Measurements from ENCODE around the gene MPRIP. TPM values are rescaled to one million over a fixed set of nuclear protein-coding genes. Genes with fewer than 3 reads are reported as not detected.

MPRIP gene
- polyA plus RNA-seq, 1 of the 3 experiments (the other 2 are of a cell fraction) = 64.4 TPM

DNA sequence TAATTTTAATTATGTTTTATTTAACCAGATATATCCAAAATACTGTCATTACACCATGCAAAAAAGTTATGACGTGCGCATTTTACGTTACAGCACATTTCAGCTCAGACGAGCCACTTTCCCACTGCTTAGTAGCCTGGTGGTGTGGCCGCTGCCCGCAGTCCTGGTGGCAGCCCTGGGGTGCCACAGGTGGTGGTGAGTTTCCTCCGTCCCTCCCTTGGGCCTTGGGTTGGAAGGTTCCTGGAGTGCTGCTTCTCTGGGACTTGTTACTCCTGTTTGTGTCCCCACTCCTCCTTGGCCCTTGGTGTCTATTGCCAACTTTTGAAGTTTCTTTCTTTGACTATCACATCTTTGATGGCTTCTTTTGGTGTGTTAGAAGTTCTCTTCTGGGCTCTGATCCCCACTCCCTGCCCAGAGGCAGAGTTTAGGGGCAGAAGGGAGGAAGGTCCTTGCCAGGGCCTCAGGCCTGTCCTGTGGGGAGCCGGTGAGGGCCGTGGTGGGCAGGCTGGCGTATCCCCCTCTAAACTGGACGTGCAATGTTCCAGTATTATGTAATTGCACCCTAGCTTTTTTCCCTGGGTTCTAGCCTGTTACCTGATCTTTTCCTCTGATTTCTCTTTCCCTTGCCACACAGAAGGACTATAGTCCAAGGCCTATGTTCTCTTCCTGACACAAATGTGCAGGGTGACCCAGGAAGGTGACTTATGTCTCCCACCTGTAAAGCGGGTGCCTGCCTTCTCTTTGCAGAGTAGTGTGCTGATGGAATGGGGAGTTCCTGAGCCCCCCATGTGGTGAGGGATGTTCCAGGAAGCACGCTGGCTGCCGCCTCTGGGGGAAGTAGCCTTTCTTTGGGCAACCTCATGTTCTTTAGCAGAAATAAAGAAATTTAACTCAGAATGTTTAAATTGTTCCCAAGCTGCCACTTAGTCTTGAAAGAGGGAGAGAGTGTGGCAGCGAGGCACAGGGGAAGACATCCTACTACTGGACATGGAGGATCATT lies 8.4 kb downstream of the MPRIP start:
- Histone ChIP-seq H3K27ac (ENCODE audit: low read depth in 2 of 2, low read length in 1 of 2) (peak overlapping the region in 1 of 2 experiments; percentile 12; a peak in 1 of 4 replicates), H3F3A (replicated peaks; ENCODE audit: insufficient read depth) (no peaks in the 10 kb centered on the region), H3K9me3 (no peaks in the 10 kb centered on the region), H3K9me2 (no peaks in the 10 kb centered on the region), H3K4me3 (ENCODE audit: low read depth in 2 of 2, low read length in 1 of 2) (no peak overlapping the region), H3K4me1 (ENCODE audit: control insufficient read depth in 1 of 2, insufficient read depth in 2 of 2, low read depth in 1 of 2, low read length in 1 of 2) (peaks cover 0 to 27% of the 10 kb centered on the region in 2 experiments; a peak in 2 of 4 replicates), H3K79me2 (ENCODE audit: insufficient read depth) (peaks cover 100% of the 10 kb centered on the region), H3K9ac (no peak overlapping the region), H3K27me3 (ENCODE audit: insufficient read depth) (no peaks in the 10 kb centered on the region), H3K36me3 (replicated peaks in 1 of 2; ENCODE audit: control insufficient read depth in 1 of 2, insufficient read depth in 2 of 2, low read length in 1 of 2) (peaks cover 2 to 15% of the 10 kb centered on the region in 2 experiments), H2AFZ (ENCODE audit: low read depth) (no peak overlapping the region), H4K20me1 (ENCODE audit: insufficient read depth) (peaks cover 97% of the 10 kb centered on the region), H3K4me2 (no peak overlapping the region)
- DNase-seq = no peak
- CTCF ChIA-PET = interaction anchor here (0.6 kb wide), 1 partner anchor 71 kb away, joined by 3 read pairs; no protein-coding TSS in a partner anchor
- 96% methylated on average over 15 of the region's 15 CpGs for WGBS (ENCODE audit: low lambda C conversion rate)
- POLR2A ChIA-PET = no interaction called here
- TF ChIP-seq PBX3 (IDR thresholded peaks at IDR 0.05) = no peak
- TF ChIP-seq POLR2AphosphoS5 (IDR thresholded peaks at IDR 0.05; ENCODE audit: low read depth, low read length) = no peak
- TF ChIP-seq REST (IDR thresholded peaks at IDR 0.05; ENCODE audit: low read depth, low read length) = no peak
- no peak for TF ChIP-seq RCOR1 (IDR thresholded peaks at IDR 0.05; ENCODE audit: low read length)
- TF ChIP-seq RFX5 (IDR thresholded peaks at IDR 0.05; ENCODE audit: low read length) = no peak
- TF ChIP-seq, protein P1, sequence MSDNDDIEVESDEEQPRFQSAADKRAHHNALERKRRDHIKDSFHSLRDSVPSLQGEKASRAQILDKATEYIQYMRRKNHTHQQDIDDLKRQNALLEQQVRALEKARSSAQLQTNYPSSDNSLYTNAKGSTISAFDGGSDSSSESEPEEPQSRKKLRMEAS (IDR thresholded peaks at IDR 0.05; ENCODE audit: low read depth) = no peak
- TF ChIP-seq TAF1 (IDR thresholded peaks at IDR 0.05; ENCODE audit: borderline replicate concordance, low read depth, low read length) = no peak

DNA sequence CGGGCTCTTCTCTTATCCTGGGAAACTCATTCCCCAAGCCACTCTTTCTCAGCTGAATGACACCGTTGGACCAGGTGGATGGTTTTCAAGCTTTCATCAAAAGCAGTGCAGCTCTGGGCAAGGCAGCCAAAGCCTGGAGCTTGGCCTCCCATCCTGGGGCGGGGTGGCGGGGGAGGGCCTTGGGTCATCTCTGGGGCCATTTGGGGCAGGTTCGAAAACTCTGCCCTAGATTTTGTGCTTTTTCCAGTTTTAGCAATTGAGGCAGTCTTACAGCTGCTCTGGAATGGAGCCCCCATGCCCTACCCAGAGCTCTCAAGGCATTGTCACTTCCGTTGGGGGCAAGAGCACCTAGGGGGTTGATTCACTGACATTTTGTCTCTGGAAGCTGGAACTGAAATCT lies 9.1 kb downstream of the MPRIP start:
- ChIA-PET POLR2A (interaction anchor here (1.3 kb wide), 1 partner anchor 10 kb away, joined by 3 read pairs; no protein-coding TSS in a partner anchor), CTCF (no interaction called here)
- no peak overlapping the region for H2AFZ ChIP-seq (ENCODE audit: low read depth)
- no peak overlapping the region for H3K9ac ChIP-seq
- H3K4me1 ChIP-seq (ENCODE audit: control insufficient read depth in 1 of 2, insufficient read depth in 2 of 2, low read depth in 1 of 2, low read length in 1 of 2) = peaks cover 0 to 32% of the 10 kb centered on the region in 2 experiments; a peak in 2 of 4 replicates
- no peak overlapping the region for H3K4me3 ChIP-seq (ENCODE audit: low read depth in 2 of 2, low read length in 1 of 2)
- H3K9me2 ChIP-seq = no peaks in the 10 kb centered on the region
- H3K36me3 ChIP-seq (replicated peaks in 1 of 2; ENCODE audit: control insufficient read depth in 1 of 2, insufficient read depth in 2 of 2, low read length in 1 of 2) = peaks cover 2 to 10% of the 10 kb centered on the region in 2 experiments
- peaks cover 100% of the 10 kb centered on the region for H3K79me2 ChIP-seq (ENCODE audit: insufficient read depth)
- H3K4me2 ChIP-seq = no peak overlapping the region
- H3K9me3 ChIP-seq = no peaks in the 10 kb centered on the region
- H3F3A ChIP-seq (replicated peaks; ENCODE audit: insufficient read depth) = no peaks in the 10 kb centered on the region
- 90% methylated on average over 4 of the region's 6 CpGs for WGBS (ENCODE audit: low lambda C conversion rate)
- DNase-seq = no peak
- no peak overlapping the region; a peak in 1 of 4 replicates for H3K27ac ChIP-seq (ENCODE audit: low read depth in 2 of 2, low read length in 1 of 2)
- H3K27me3 ChIP-seq (ENCODE audit: insufficient read depth) = no peaks in the 10 kb centered on the region
- peaks cover 97% of the 10 kb centered on the region for H4K20me1 ChIP-seq (ENCODE audit: insufficient read depth)
- TF ChIP-seq EZH2phosphoT487 (IDR thresholded peaks at IDR 0.05; ENCODE audit: borderline replicate concordance, low read depth) (no peak), NFIC (IDR thresholded peaks at IDR 0.05; ENCODE audit: borderline replicate concordance) (no peak), NRF1 (IDR thresholded peaks at IDR 0.05; ENCODE audit: low read depth, low read length) (no peak), CTCF (IDR thresholded peaks at IDR 0.05) (no peak), RFX5 (IDR thresholded peaks at IDR 0.05; ENCODE audit: low read length) (no peak), RXRA (IDR thresholded peaks at IDR 0.05; ENCODE audit: borderline replicate concordance, low read depth) (no peak), ELF1 (IDR thresholded peaks at IDR 0.05) (no peak)
- TF ChIP-seq, protein P2, sequence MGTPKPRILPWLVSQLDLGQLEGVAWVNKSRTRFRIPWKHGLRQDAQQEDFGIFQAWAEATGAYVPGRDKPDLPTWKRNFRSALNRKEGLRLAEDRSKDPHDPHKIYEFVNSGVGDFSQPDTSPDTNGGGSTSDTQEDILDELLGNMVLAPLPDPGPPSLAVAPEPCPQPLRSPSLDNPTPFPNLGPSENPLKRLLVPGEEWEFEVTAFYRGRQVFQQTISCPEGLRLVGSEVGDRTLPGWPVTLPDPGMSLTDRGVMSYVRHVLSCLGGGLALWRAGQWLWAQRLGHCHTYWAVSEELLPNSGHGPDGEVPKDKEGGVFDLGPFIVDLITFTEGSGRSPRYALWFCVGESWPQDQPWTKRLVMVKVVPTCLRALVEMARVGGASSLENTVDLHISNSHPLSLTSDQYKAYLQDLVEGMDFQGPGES (IDR thresholded peaks at IDR 0.05; ENCODE audit: low read depth, low read length) = no peak
- TF ChIP-seq, protein P1 (IDR thresholded peaks at IDR 0.05; ENCODE audit: low read depth) = no peak
- TF ChIP-seq, protein P3, sequence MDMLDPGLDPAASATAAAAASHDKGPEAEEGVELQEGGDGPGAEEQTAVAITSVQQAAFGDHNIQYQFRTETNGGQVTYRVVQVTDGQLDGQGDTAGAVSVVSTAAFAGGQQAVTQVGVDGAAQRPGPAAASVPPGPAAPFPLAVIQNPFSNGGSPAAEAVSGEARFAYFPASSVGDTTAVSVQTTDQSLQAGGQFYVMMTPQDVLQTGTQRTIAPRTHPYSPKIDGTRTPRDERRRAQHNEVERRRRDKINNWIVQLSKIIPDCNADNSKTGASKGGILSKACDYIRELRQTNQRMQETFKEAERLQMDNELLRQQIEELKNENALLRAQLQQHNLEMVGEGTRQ (IDR thresholded peaks at IDR 0.05; ENCODE audit: borderline replicate concordance, low read depth, low read length) = no peak
